ENCODE measurements around the gene SUCO. TPM values are rescaled to one million over a fixed set of nuclear protein-coding genes. Genes with fewer than 3 reads are reported as not detected.

SUCO gene
- total RNA-seq, 1 experiment from 2014 or later, result 84.6 TPM

DNA sequence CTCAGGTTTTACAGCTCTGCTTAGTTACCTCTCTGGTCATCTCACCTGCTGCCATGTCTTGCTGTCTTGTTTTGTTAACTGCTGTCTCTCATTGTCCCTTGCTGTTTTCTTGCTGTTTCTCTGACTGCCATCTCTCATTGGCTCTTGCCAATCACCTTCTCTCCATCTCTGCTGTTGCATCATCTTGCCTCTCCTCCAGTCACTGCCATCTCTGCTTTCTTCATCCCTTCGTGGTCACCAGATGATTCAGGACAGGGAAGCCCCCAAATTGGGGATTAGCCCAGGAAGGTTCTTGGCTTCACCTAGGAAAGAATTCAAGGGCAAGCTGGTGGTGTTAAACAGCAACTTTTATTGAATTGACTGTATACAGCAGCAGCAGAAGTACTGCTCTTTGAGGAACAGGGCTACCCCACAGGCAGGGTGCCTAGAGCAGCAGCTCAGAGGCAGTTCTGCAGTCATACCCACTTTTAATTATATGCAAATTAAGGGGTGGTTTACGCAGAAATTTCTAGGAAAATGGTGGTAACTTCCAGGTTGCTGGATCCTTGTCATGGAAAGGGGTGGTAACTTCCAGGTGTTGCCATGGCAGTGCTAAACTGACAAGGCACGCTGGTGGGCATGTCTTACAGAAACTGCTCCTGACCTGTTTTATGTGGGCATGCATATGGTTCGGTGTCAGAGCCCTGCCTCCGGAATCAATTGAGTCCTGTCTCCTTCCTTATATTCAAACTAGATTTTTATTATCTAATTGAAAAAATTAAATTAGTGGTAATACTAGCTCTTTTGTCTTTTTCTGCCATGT, 33.4 kb downstream of the SUCO start:
- no peak overlapping the region for H3K27ac Mint-ChIP-seq (ENCODE audit: unreplicated experiment)
- no peak overlapping the region for H3K4me3 Mint-ChIP-seq (ENCODE audit: low read depth, unreplicated experiment)
- H3K9me3 Mint-ChIP-seq (ENCODE audit: low read depth, unreplicated experiment), result peaks cover 4% of the 10 kb centered on the region
- peaks cover 49% of the 10 kb centered on the region for H3K36me3 Mint-ChIP-seq (ENCODE audit: insufficient read depth, unreplicated experiment)
- no peaks in the 10 kb centered on the region for H3K27me3 Mint-ChIP-seq (ENCODE audit: unreplicated experiment)
- intact Hi-C loops (cut with micrococcal nuclease; ENCODE audit: unreplicated experiment), result no loop called here
- CTCF ChIA-PET, result no interaction called here
- TF ChIP-seq, protein P1, sequence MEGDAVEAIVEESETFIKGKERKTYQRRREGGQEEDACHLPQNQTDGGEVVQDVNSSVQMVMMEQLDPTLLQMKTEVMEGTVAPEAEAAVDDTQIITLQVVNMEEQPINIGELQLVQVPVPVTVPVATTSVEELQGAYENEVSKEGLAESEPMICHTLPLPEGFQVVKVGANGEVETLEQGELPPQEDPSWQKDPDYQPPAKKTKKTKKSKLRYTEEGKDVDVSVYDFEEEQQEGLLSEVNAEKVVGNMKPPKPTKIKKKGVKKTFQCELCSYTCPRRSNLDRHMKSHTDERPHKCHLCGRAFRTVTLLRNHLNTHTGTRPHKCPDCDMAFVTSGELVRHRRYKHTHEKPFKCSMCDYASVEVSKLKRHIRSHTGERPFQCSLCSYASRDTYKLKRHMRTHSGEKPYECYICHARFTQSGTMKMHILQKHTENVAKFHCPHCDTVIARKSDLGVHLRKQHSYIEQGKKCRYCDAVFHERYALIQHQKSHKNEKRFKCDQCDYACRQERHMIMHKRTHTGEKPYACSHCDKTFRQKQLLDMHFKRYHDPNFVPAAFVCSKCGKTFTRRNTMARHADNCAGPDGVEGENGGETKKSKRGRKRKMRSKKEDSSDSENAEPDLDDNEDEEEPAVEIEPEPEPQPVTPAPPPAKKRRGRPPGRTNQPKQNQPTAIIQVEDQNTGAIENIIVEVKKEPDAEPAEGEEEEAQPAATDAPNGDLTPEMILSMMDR (IDR thresholded peaks at IDR 0.05; ENCODE audit: unreplicated experiment), result no peak
- no peak for DNase-seq
- BruUV-seq (replicated peaks), result no TSS peak
- no peaks in the 10 kb centered on the region for H3K4me1 Mint-ChIP-seq (ENCODE audit: low read depth, unreplicated experiment)

DNA sequence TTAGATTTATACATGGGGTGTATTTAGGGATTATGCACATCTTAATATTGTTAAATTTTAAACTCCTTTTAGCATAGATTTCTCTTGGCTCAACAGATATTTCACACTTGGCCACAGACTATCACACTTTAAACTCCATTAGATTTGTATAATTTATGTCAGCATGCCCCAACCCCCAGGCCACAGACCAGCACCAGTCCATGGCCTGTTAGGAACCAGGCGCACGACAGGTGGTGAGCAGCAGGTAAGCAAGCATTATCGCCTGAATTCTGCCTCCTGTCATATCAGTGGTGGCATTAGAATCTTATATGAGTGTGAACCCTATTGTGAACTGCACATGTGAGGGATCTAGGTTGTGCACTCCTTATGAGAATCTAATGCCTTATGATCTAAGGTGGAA, 34.8 kb downstream of the SUCO start:
- TF ChIP-seq, protein P1 (IDR thresholded peaks at IDR 0.05; ENCODE audit: unreplicated experiment), result no peak
- Mint-ChIP-seq H3K27ac (ENCODE audit: unreplicated experiment) (no peak overlapping the region), H3K36me3 (ENCODE audit: insufficient read depth, unreplicated experiment) (peaks cover 44% of the 10 kb centered on the region), H3K9me3 (ENCODE audit: low read depth, unreplicated experiment) (peaks cover 4% of the 10 kb centered on the region), H3K4me1 (ENCODE audit: low read depth, unreplicated experiment) (no peaks in the 10 kb centered on the region), H3K27me3 (ENCODE audit: unreplicated experiment) (no peaks in the 10 kb centered on the region), H3K4me3 (ENCODE audit: low read depth, unreplicated experiment) (no peak overlapping the region)
- no TSS peak for BruUV-seq (replicated peaks)
- intact Hi-C loops (cut with micrococcal nuclease; ENCODE audit: unreplicated experiment), result no loop called here
- no peak for DNase-seq
- CTCF ChIA-PET, result no interaction called here

DNA sequence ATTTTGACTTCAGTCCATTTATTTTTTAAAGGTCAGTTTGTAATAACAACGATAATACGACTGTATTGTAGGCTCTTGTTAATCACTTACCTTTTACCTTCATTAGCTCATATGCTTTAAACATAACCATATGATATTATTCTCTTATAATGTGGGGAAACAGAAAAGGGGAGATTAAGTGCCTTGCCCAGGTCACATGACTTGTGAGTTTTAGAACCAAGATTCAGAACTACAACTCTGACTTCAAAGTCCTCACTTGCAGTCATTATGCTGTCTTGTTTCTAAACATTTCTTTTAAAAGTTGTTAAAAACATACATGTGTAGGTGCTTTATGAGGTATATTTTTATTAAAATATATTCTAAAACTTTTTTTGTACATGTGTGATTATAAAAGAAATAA, 41.1 kb downstream of the SUCO start:
- Mint-ChIP-seq H3K4me1 (ENCODE audit: low read depth, unreplicated experiment) (no peaks in the 10 kb centered on the region), H3K36me3 (ENCODE audit: insufficient read depth, unreplicated experiment) (peaks cover 41% of the 10 kb centered on the region), H3K9me3 (ENCODE audit: low read depth, unreplicated experiment) (peaks cover 4% of the 10 kb centered on the region), H3K27me3 (ENCODE audit: unreplicated experiment) (no peaks in the 10 kb centered on the region), H3K4me3 (ENCODE audit: low read depth, unreplicated experiment) (no peak overlapping the region), H3K27ac (ENCODE audit: unreplicated experiment) (no peak overlapping the region)
- CTCF ChIA-PET, result no interaction called here
- TF ChIP-seq, protein P1 (IDR thresholded peaks at IDR 0.05; ENCODE audit: unreplicated experiment), result no peak
- intact Hi-C loops (cut with micrococcal nuclease; ENCODE audit: unreplicated experiment), result no loop called here
- BruUV-seq (replicated peaks), result no TSS peak
- no peak for DNase-seq

DNA sequence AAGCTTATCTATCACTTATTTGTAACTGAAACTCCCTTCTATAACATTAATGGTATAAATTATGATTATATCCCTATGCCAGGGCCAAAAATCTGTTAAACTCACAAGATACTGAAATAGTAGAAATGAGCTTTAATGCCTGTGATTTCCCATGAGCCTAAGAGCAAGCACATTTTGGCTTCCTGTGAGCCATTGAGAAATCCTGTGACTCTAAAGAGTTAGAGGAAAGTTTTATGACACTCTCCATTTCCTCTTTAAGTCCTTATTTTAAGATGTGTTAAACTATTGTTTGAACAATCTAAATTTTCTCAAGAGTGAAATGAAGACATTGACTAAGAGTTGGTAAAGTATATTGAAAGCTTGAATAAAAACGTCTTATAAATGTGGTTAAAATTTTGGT, 45.6 kb downstream of the SUCO start:
- H3K27ac Mint-ChIP-seq (ENCODE audit: unreplicated experiment), result no peak overlapping the region
- TF ChIP-seq, protein P1 (IDR thresholded peaks at IDR 0.05; ENCODE audit: unreplicated experiment), result no peak
- BruUV-seq (replicated peaks), result no TSS peak
- no peak overlapping the region for H3K4me3 Mint-ChIP-seq (ENCODE audit: low read depth, unreplicated experiment)
- no peak for DNase-seq
- peaks cover 16% of the 10 kb centered on the region for H3K4me1 Mint-ChIP-seq (ENCODE audit: low read depth, unreplicated experiment)
- CTCF ChIA-PET, result no interaction called here
- H3K27me3 Mint-ChIP-seq (ENCODE audit: unreplicated experiment), result no peaks in the 10 kb centered on the region
- no peaks in the 10 kb centered on the region for H3K9me3 Mint-ChIP-seq (ENCODE audit: low read depth, unreplicated experiment)
- intact Hi-C loops (cut with micrococcal nuclease; ENCODE audit: unreplicated experiment), result no loop called here
- peaks cover 26% of the 10 kb centered on the region for H3K36me3 Mint-ChIP-seq (ENCODE audit: insufficient read depth, unreplicated experiment)
